Uterus (tissue), 2 donors: ENCODE data around the gene LGALS3BP.

Experiments used
- CTCF ChIP-seq, 4 experiments: fragments of 200-600 bp in 2 of 4; fragments of 450-650 bp in 2 of 4; sonication (generic) in 2 of 4; IDR thresholded peaks; one replicate each; pipeline ENCODE4 v1.5.1; 2016 to 2019; ENCODE audit warnings: antibody characterized with exemption in 4 of 4, mild to moderate bottlenecking in 2 of 4, moderate library complexity in 1 of 4
- POLR2A ChIP-seq, 2 donors: fragments of 450-650 bp; IDR thresholded peaks; one replicate each; pipeline ENCODE4 v1.6.1; 2016; ENCODE audit warnings: antibody characterized with exemption in 2 of 2, mild to moderate bottlenecking in 1 of 2, moderate library complexity in 1 of 2

- TF ChIP-seq POLR2A (IDR thresholded peaks at IDR 0.05) (no peak), CTCF (IDR thresholded peaks at IDR 0.05) (no peak)
These were observed 25.0 kb downstream of the LGALS3BP start for GRCh38 chr17:78954684-78955083.
